ENCODE data around the gene DNAJC5G. TPM values are rescaled to one million over a fixed set of nuclear protein-coding genes. Genes with fewer than 3 reads are reported as not detected.
"Not testable (repeated sequence)": the region's sequence is repeated elsewhere in the genome, so short reads cannot be mapped to it uniquely, and the experiment has no call there.

Gene DNAJC5G
- total RNA-seq, 1 experiment from 2014 or later = not detected

- H3K4me3 ChIP-seq = no peak overlapping the region
- no peak for DNase-seq (ENCODE audit: low read depth in 1 of 2, low spot score in 2 of 2)
- H3K36me3 ChIP-seq = peaks cover 16% of the 10 kb centered on the region
- H3K27ac ChIP-seq = no peak overlapping the region
- H3K4me1 ChIP-seq (replicated peaks) = no peaks in the 10 kb centered on the region
- no peaks in the 10 kb centered on the region for H3K9me3 ChIP-seq (replicated peaks)
- H3K27me3 ChIP-seq (replicated peaks) = no peaks in the 10 kb centered on the region
Observed at GRCh38 chr2:27315122-27315521, 39.9 kb downstream of the DNAJC5G start.

GRCh38 chr2:27316655-27317412 is 41.6 kb downstream of the DNAJC5G start:
- Histone ChIP-seq H3K36me3 (peaks cover 14% of the 10 kb centered on the region), H3K27ac (no peak overlapping the region), H3K4me1 (replicated peaks) (peaks cover 13% of the 10 kb centered on the region), H3K4me3 (no peak overlapping the region), H3K27me3 (replicated peaks) (no peaks in the 10 kb centered on the region), H3K9me3 (replicated peaks) (no peaks in the 10 kb centered on the region)
- DNase-seq (ENCODE audit: low read depth in 1 of 2, low spot score in 2 of 2) = no peak

- DNase-seq (ENCODE audit: low read depth in 1 of 2, low spot score in 2 of 2); H3K9me3 ChIP-seq (replicated peaks); H3K4me3 ChIP-seq; H3K27me3 ChIP-seq (replicated peaks); H3K27ac ChIP-seq: not testable (repeated sequence)
- H3K36me3 ChIP-seq = peaks cover 15% of the 10 kb centered on the region
- peaks cover 28% of the 10 kb centered on the region for H3K4me1 ChIP-seq (replicated peaks)
Observed at GRCh38 chr2:27319839-27320238, 44.6 kb downstream of the DNAJC5G start.

- H3K4me3 ChIP-seq = no peak overlapping the region
- DNase-seq (ENCODE audit: low read depth in 1 of 2, low spot score in 2 of 2) = peak; percentile 91 to 96
- peaks cover 20% of the 10 kb centered on the region for H3K36me3 ChIP-seq
- H3K27me3 ChIP-seq (replicated peaks) = no peaks in the 10 kb centered on the region
- H3K27ac ChIP-seq = peak overlapping the region; percentile 95
- H3K4me1 ChIP-seq (replicated peaks) = peaks cover 28% of the 10 kb centered on the region
- H3K9me3 ChIP-seq (replicated peaks) = no peaks in the 10 kb centered on the region
Observed at GRCh38 chr2:27320958-27321543, 45.8 kb downstream of the DNAJC5G start.

GRCh38 chr2:27322301-27322765 is 47.1 kb downstream of the DNAJC5G start:
- peak overlapping the region; percentile 95 for H3K27ac ChIP-seq
- peaks cover 28% of the 10 kb centered on the region for H3K4me1 ChIP-seq (replicated peaks)
- DNase-seq (ENCODE audit: low read depth in 1 of 2, low spot score in 2 of 2) = no peak
- H3K9me3 ChIP-seq (replicated peaks) = no peaks in the 10 kb centered on the region
- H3K27me3 ChIP-seq (replicated peaks) = no peaks in the 10 kb centered on the region
- H3K4me3 ChIP-seq = peak overlapping the region; percentile 64
- H3K36me3 ChIP-seq = peaks cover 26% of the 10 kb centered on the region

- Histone ChIP-seq H3K9me3 (replicated peaks) (no peaks in the 10 kb centered on the region), H3K27ac (peak within 1 kb of the TSS; percentile 95), H3K4me1 (replicated peaks) (peaks cover 28% of the 10 kb centered on the region), H3K4me3 (peak within 1 kb of the TSS; percentile 64), H3K36me3 (peaks cover 25% of the 10 kb centered on the region), H3K27me3 (replicated peaks) (no peaks in the 10 kb centered on the region)
- DNase-seq (ENCODE audit: low read depth in 1 of 2, low spot score in 2 of 2) = peak; percentile 88 to 93
Observed at GRCh38 chr2:27322766-27323595, 47.7 kb downstream of the DNAJC5G start, which contains the start of gene MPV17. MPV17 (minus strand) TSS chr2:27323097; CDS start chr2:27322517, 580 bp downstream.

GRCh38 chr2:27323596-27324285 is 48.5 kb downstream of the DNAJC5G start:
- Histone ChIP-seq H3K27ac (peak overlapping the region; percentile 95), H3K27me3 (replicated peaks) (no peaks in the 10 kb centered on the region), H3K4me3 (peak overlapping the region; percentile 64), H3K36me3 (peaks cover 33% of the 10 kb centered on the region), H3K9me3 (replicated peaks) (no peaks in the 10 kb centered on the region), H3K4me1 (replicated peaks) (peaks cover 28% of the 10 kb centered on the region)
- no peak for DNase-seq (ENCODE audit: low read depth in 1 of 2, low spot score in 2 of 2)

DNA sequence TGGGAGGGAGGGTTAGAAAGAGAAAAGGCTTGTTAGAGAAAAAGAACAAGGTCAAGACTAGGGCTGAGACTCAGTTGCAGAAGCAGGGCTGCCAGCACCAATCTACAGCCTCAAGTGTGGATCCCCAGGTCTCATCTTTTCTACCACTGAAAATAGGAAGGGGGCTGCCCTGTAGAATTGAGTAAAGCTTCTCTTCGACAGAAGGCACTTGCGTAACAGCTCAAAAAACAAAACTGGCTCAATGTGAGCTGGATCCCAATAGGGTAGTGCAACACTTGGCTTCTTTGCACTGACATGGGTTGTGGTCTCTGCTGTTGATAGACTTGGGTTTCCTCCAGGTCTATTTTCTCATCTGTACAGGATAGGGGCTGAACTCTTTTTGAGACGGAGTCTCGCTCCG is 49.5 kb downstream of the DNAJC5G start:
- no peaks in the 10 kb centered on the region for H3K9me3 ChIP-seq (replicated peaks)
- H3K4me3 ChIP-seq = no peak overlapping the region
- peaks cover 28% of the 10 kb centered on the region for H3K4me1 ChIP-seq (replicated peaks)
- no peak overlapping the region for H3K27ac ChIP-seq
- peaks cover 39% of the 10 kb centered on the region for H3K36me3 ChIP-seq
- no peaks in the 10 kb centered on the region for H3K27me3 ChIP-seq (replicated peaks)
- DNase-seq (ENCODE audit: low read depth in 1 of 2, low spot score in 2 of 2) = no peak

Other genes with a start within 250 kb of the DNAJC5G start
- gene TMEM214, start 242.5 kb upstream of the DNAJC5G start, total RNA-seq (2014; rRNA removed; shearing (Covaris generic)) = 52.4 and 57.3 TPM in 2 replicates
- gene AGBL5, start 223.8 kb upstream of the DNAJC5G start, total RNA-seq (2014; rRNA removed; shearing (Covaris generic)) = 22.8 and 32.7 TPM in 2 replicates
- 322 and 334 TPM in 2 replicates for gene OST4, start 203.8 kb upstream of the DNAJC5G start, total RNA-seq (2014; rRNA removed; shearing (Covaris generic))
- gene EMILIN1, start 196.8 kb upstream of the DNAJC5G start, total RNA-seq (2014; rRNA removed; shearing (Covaris generic)) = 168 and 170 TPM in 2 replicates
- 0.11 and 0.31 TPM in 2 replicates for gene KHK, start 188.7 kb upstream of the DNAJC5G start, total RNA-seq (2014; rRNA removed; shearing (Covaris generic))
- 2.1 and 3.1 TPM in 2 replicates for gene CGREF1, start 156.3 kb upstream of the DNAJC5G start, total RNA-seq (2014; rRNA removed; shearing (Covaris generic))
- gene ABHD1, start 151.6 kb upstream of the DNAJC5G start, total RNA-seq (2014; rRNA removed; shearing (Covaris generic)) = not detected in 2 replicates
- gene PREB, start 140.8 kb upstream of the DNAJC5G start, total RNA-seq (2014; rRNA removed; shearing (Covaris generic)) = 87.4 and 101 TPM in 2 replicates
- gene PRR30, start 136.0 kb upstream of the DNAJC5G start, total RNA-seq (2014; rRNA removed; shearing (Covaris generic)) = not detected in 2 replicates
- not detected in 2 replicates for gene TCF23, start 126.4 kb upstream of the DNAJC5G start, total RNA-seq (2014; rRNA removed; shearing (Covaris generic))
- 104 and 153 TPM in 2 replicates for gene ATRAID, start 63.4 kb upstream of the DNAJC5G start, total RNA-seq (2014; rRNA removed; shearing (Covaris generic))
- gene SLC5A6, start 63.2 kb upstream of the DNAJC5G start, total RNA-seq (2014; rRNA removed; shearing (Covaris generic)) = 40.8 and 42.0 TPM in 2 replicates
- gene CAD, start 58.1 kb upstream of the DNAJC5G start, total RNA-seq (2014; rRNA removed; shearing (Covaris generic)) = 17.0 and 17.6 TPM in 2 replicates
- not detected in 2 replicates for gene SLC30A3, start 12.4 kb upstream of the DNAJC5G start, total RNA-seq (2014; rRNA removed; shearing (Covaris generic))
- not detected in 2 replicates for gene TRIM54, start 7.0 kb downstream of the DNAJC5G start, total RNA-seq (2014; rRNA removed; shearing (Covaris generic))
- 0.21 and 6.8 TPM in 2 replicates for gene UCN, start 33.0 kb downstream of the DNAJC5G start, total RNA-seq (2014; rRNA removed; shearing (Covaris generic))
- gene MPV17, start 47.7 kb downstream of the DNAJC5G start, total RNA-seq (2014; rRNA removed; shearing (Covaris generic)) = 88.0 and 88.3 TPM in 2 replicates
- 36.2 and 46.4 TPM in 2 replicates for gene GTF3C2, start 81.3 kb downstream of the DNAJC5G start, total RNA-seq (2014; rRNA removed; shearing (Covaris generic))
- 29.8 and 52.1 TPM in 2 replicates for gene EIF2B4, start 94.9 kb downstream of the DNAJC5G start, total RNA-seq (2014; rRNA removed; shearing (Covaris generic))
- gene SNX17, start 95.2 kb downstream of the DNAJC5G start, total RNA-seq (2014; rRNA removed; shearing (Covaris generic)) = 148 and 170 TPM in 2 replicates
- 7.7 and 13.1 TPM in 2 replicates for gene ZNF513, start 105.3 kb downstream of the DNAJC5G start, total RNA-seq (2014; rRNA removed; shearing (Covaris generic))
- 144 and 147 TPM in 2 replicates for gene PPM1G, start 134.2 kb downstream of the DNAJC5G start, total RNA-seq (2014; rRNA removed; shearing (Covaris generic))
- gene NRBP1, start 153.2 kb downstream of the DNAJC5G start, total RNA-seq (2014; rRNA removed; shearing (Covaris generic)) = 83.1 and 132 TPM in 2 replicates
- not detected in 2 replicates for gene KRTCAP3, start 166.9 kb downstream of the DNAJC5G start, total RNA-seq (2014; rRNA removed; shearing (Covaris generic))
- gene IFT172, start 214.3 kb downstream of the DNAJC5G start, total RNA-seq (2014; rRNA removed; shearing (Covaris generic)) = 12.4 and 18.4 TPM in 2 replicates
- 2.2 and 3.9 TPM in 2 replicates for gene FNDC4, start 219.8 kb downstream of the DNAJC5G start, total RNA-seq (2014; rRNA removed; shearing (Covaris generic))
- gene GCKR, start 221.4 kb downstream of the DNAJC5G start, total RNA-seq (2014; rRNA removed; shearing (Covaris generic)) = not detected in 2 replicates

All from SJSA1 (cell line).